ENCODE data around the gene CAP1.
A peak's percentile ranks its signal among the peaks of the same experiment; 100 is the strongest.
"Not testable (repeated sequence)": the region's sequence is repeated elsewhere in the genome, so short reads cannot be mapped to it uniquely, and the experiment has no call there.

CAP1 gene, protein sequence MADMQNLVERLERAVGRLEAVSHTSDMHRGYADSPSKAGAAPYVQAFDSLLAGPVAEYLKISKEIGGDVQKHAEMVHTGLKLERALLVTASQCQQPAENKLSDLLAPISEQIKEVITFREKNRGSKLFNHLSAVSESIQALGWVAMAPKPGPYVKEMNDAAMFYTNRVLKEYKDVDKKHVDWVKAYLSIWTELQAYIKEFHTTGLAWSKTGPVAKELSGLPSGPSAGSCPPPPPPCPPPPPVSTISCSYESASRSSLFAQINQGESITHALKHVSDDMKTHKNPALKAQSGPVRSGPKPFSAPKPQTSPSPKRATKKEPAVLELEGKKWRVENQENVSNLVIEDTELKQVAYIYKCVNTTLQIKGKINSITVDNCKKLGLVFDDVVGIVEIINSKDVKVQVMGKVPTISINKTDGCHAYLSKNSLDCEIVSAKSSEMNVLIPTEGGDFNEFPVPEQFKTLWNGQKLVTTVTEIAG

DNA sequence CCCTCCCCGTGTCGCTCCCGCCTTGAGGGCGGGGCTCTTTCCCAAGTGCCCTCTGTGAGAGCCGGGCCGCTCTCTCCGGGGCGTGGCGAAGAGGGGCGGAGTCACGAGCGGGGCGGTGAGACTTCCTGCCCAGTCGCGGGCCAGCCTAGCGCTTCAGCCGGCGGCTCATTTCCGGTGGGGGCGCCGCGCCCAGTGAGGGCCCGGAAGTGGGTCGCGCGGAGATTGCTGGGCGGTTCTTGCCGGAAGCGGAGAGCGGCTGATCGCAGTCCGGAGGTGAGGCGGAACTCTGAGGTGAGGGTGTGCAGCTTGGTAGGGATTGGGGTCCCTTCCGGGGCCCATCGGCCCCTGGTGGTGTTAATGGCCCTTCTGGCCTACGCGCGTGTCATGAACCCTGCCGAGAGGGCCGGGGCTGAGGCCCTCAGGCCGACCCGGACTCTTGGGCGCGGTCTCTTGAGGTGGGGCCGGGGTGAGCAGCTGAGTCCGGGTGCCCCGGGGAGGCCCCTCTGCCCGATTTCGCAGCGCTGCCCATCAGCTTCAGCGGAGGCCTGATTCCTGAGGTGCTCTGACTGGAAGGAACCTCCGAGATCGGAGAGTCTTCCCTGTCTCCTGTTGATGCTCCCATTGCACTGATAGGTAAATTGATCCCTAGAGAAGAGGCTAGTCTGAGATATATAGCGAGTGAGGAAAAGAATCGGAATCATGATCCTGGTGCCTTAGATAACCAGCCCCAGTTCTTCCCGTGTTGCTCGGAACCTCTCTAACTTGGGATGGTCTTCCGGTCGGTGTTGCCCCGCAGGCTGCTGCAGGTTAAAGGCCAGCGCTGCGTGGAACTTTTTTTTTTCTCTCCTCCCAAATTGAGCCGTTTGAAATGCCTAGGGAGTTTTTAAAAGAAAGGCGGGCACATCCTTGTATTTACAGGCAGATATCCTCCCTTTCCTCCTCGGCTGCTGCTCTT lies at the start of gene CAP1:
Gene CAP1, plus strand, starts transcription at position 219 of the 955 bp plus-strand sequence. CDS start 18,618 bp downstream, outside the sequence.
- Histone ChIP-seq H3K9me3 (ENCODE audit: control insufficient read depth in 1 of 2, low read length in 2 of 2) (no peaks in the 10 kb centered on the region), H3K4me1 (ENCODE audit: control insufficient read depth in 1 of 2, insufficient read depth in 2 of 2, low read length in 2 of 2) (peaks cover 19 to 64% of the 10 kb centered on the region in 2 donors), H3K36me3 (ENCODE audit: control insufficient read depth in 1 of 2, insufficient read depth in 2 of 2, low read length in 2 of 2) (peaks cover 0 to 7% of the 10 kb centered on the region in 2 donors), H3K4me3 (ENCODE audit: low read depth in 1 of 2, low read length in 2 of 2) (peak within 1 kb of the TSS; percentile 98 to 100), H3K27ac (ENCODE audit: low read length) (peak within 1 kb of the TSS; percentile 100), H3K27me3 (ENCODE audit: low read depth, low read length) (no peaks in the 10 kb centered on the region)

DNA sequence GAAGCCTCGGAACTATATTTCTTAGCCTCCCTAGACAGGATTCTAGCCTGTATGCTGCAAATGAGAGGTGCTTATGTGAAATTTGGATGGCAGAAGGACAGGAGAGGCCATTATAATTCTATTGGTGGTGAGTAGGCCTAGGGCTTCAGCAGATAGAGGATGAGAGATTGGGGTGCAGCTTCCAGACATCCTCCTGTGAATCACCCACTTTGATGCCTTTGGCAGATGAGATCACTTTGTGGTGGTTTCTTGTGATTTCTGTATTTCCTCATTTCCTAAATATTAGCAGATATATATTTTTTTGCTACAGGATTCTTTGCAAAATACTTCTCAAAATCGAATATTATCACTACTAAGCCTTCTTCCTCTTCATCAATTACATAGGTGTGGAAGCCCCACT lies 48.3 kb upstream of the CAP1 start:
- no peaks in the 10 kb centered on the region for H3K27me3 ChIP-seq (ENCODE audit: low read depth, low read length)
- H3K27ac ChIP-seq (ENCODE audit: low read length) = no peak overlapping the region
- no peaks in the 10 kb centered on the region for H3K4me1 ChIP-seq (ENCODE audit: control insufficient read depth in 1 of 2, insufficient read depth in 2 of 2, low read length in 2 of 2)
- H3K4me3 ChIP-seq (ENCODE audit: low read depth in 1 of 2, low read length in 2 of 2) = no peak overlapping the region
- no peaks in the 10 kb centered on the region for H3K36me3 ChIP-seq (ENCODE audit: control insufficient read depth in 1 of 2, insufficient read depth in 2 of 2, low read length in 2 of 2)
- H3K9me3 ChIP-seq (ENCODE audit: control insufficient read depth in 1 of 2, low read length in 2 of 2) = no peaks in the 10 kb centered on the region

DNA sequence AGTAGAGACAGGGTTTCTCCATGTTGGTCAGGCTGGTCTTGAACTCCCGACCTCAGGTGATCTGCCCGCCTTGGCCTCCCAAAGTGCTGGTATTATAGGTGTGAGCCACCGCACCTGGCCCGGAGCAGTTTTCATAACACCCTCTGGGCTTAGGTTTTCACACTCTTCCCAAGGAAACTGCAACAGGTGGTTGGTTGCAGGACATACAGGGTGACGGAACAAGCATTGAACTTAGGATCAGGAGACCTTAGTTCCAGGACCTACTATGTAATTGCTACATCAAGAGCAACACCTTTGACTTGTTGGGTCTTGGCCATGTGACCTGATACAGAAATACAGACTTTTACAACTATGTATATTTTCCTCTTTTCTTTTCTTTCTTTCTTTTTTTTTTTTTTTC lies 47.6 kb upstream of the CAP1 start:
- Histone ChIP-seq H3K27me3 (ENCODE audit: low read depth, low read length) (no peaks in the 10 kb centered on the region), H3K4me3 (ENCODE audit: low read depth in 1 of 2, low read length in 2 of 2) (no peak overlapping the region), H3K4me1 (ENCODE audit: control insufficient read depth in 1 of 2, insufficient read depth in 2 of 2, low read length in 2 of 2) (no peaks in the 10 kb centered on the region), H3K36me3 (ENCODE audit: control insufficient read depth in 1 of 2, insufficient read depth in 2 of 2, low read length in 2 of 2) (no peaks in the 10 kb centered on the region), H3K9me3 (ENCODE audit: control insufficient read depth in 1 of 2, low read length in 2 of 2) (no peaks in the 10 kb centered on the region), H3K27ac (ENCODE audit: low read length) (no peak overlapping the region)

DNA sequence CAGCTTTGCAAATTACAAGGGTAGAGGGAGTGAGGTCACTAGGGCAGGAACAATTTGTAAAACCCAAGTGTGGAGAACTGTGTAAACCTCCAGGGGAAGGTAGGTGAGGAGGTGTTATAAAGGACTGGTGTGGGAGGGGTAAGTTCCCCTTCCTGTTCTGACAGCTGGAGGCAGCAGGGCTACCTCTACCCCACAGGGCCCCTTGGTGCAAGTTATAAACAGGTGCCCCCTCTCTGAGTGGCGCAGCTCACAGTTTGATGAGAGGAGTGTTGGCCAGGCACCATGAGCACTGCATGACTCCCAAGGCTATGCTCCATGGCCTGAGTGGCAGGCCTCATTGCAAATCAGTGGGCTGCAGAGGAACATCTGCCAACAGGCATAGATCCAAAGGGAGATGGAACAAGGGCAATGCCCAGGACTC lies 44.5 kb upstream of the CAP1 start:
- Histone ChIP-seq H3K27ac (ENCODE audit: low read length) (no peak overlapping the region), H3K36me3 (ENCODE audit: control insufficient read depth in 1 of 2, insufficient read depth in 2 of 2, low read length in 2 of 2) (no peaks in the 10 kb centered on the region), H3K4me1 (ENCODE audit: control insufficient read depth in 1 of 2, insufficient read depth in 2 of 2, low read length in 2 of 2) (no peaks in the 10 kb centered on the region), H3K4me3 (ENCODE audit: low read depth in 1 of 2, low read length in 2 of 2) (no peak overlapping the region), H3K9me3 (ENCODE audit: control insufficient read depth in 1 of 2, low read length in 2 of 2) (no peaks in the 10 kb centered on the region), H3K27me3 (ENCODE audit: low read depth, low read length) (no peaks in the 10 kb centered on the region)

DNA sequence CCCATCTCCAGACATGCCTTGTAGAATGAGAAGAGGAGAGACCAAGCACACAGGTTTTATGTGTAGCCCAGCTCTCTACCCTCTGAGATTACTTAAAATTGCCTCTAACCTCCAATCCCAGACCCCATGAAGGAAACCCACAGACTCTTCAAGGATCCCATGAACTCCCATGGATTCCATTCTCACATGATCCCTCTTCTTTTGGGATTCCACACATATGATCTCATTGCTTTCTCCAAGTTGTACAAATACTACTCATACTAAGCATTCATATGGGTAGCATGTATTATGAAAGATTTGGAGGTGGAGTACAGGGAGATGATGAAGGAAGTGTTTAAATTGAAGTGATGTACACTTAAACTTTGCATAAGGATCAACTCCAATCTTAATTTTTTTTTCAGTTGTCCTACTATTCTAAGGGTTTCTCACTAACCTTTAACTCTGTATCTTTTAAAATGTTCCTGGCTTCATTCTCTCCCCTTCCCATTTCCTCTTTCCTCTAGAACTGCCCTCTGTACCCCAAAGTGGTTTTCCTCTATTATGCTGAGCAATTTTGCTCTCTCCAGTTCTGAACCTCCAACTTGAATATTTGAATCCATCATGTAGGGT lies 44.0 kb upstream of the CAP1 start:
- Histone ChIP-seq H3K36me3 (ENCODE audit: control insufficient read depth in 1 of 2, insufficient read depth in 2 of 2, low read length in 2 of 2) (no peaks in the 10 kb centered on the region), H3K27ac (ENCODE audit: low read length) (no peak overlapping the region), H3K27me3 (ENCODE audit: low read depth, low read length) (no peaks in the 10 kb centered on the region), H3K4me1 (ENCODE audit: control insufficient read depth in 1 of 2, insufficient read depth in 2 of 2, low read length in 2 of 2) (no peaks in the 10 kb centered on the region), H3K4me3 (ENCODE audit: low read depth in 1 of 2, low read length in 2 of 2) (no peak overlapping the region), H3K9me3 (ENCODE audit: control insufficient read depth in 1 of 2, low read length in 2 of 2) (no peaks in the 10 kb centered on the region)

DNA sequence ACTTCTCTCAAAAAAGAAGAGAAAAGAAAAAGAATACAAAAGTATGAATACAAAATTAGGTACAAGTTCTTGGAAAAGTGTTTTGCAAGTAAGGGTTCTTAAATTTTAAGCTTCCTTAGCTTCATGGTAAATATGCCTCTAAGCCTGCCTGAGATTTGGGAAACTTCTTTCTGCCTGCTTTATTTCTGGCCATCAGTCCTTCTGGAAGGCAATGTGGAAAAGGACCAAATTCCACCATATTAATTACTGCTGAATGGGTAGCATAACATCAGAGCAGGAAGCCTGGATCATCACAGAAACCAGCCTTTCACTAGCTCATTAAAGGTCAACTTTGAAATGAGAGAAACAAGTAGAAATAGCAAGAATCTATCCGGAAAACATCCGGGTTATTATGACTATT lies 39.1 kb upstream of the CAP1 start:
- H3K4me1 ChIP-seq (ENCODE audit: control insufficient read depth in 1 of 2, insufficient read depth in 2 of 2, low read length in 2 of 2) = peaks cover 0 to 6% of the 10 kb centered on the region in 2 donors
- no peaks in the 10 kb centered on the region for H3K27me3 ChIP-seq (ENCODE audit: low read depth, low read length)
- no peak overlapping the region for H3K27ac ChIP-seq (ENCODE audit: low read length)
- no peaks in the 10 kb centered on the region for H3K9me3 ChIP-seq (ENCODE audit: control insufficient read depth in 1 of 2, low read length in 2 of 2)
- no peak overlapping the region for H3K4me3 ChIP-seq (ENCODE audit: low read depth in 1 of 2, low read length in 2 of 2)
- H3K36me3 ChIP-seq (ENCODE audit: control insufficient read depth in 1 of 2, insufficient read depth in 2 of 2, low read length in 2 of 2) = no peaks in the 10 kb centered on the region

DNA sequence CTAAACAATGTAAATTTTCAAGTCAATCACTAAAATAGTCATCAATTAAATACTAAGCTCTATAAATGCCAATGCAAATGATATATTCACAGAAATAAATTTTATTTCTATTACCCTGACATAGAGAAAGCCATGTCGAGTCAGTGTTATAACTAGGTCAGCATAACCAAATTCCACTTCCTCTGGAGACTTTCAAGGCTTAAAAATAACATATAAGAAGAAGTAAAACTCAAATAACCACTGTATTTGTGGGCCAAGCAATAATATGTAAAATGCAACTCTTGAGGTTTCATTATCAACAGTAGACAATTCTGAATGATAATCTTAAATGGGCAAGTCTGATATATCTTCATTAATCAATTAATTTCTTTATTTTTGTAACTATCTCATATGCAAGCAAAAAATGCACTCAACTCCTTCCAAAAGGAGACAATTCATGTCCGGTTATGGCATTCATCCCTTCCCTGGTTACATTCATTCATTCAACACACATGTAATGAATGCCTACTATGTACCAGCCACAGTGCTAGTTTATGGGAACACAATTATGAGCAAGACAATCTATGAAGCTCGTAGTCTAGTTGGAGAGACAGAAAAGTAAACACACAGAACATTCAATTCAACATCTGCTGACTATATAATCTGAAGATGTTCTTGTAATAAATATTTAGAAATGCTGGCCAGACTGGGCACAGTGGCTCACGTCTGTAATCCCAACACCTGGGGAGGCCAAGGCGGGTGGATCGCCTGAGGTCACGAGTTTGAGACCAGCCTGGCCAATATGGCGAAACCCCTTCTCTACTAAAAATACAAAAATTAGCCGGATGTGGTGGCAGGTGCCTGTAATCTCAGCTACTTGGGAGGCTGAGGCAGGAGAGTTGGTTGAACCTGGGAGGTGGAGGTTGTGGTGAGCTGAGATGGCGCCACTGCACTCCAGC lies 37.1 kb upstream of the CAP1 start:
- H3K4me3 ChIP-seq (ENCODE audit: low read depth in 1 of 2, low read length in 2 of 2) = no peak overlapping the region
- no peaks in the 10 kb centered on the region for H3K9me3 ChIP-seq (ENCODE audit: control insufficient read depth in 1 of 2, low read length in 2 of 2)
- peaks cover 0 to 6% of the 10 kb centered on the region in 2 donors for H3K4me1 ChIP-seq (ENCODE audit: control insufficient read depth in 1 of 2, insufficient read depth in 2 of 2, low read length in 2 of 2)
- H3K27me3 ChIP-seq (ENCODE audit: low read depth, low read length) = no peaks in the 10 kb centered on the region
- no peaks in the 10 kb centered on the region for H3K36me3 ChIP-seq (ENCODE audit: control insufficient read depth in 1 of 2, insufficient read depth in 2 of 2, low read length in 2 of 2)
- no peak overlapping the region for H3K27ac ChIP-seq (ENCODE audit: low read length)

- no peak overlapping the region for H3K27ac ChIP-seq (ENCODE audit: low read length)
- H3K36me3 ChIP-seq (ENCODE audit: control insufficient read depth in 1 of 2, insufficient read depth in 2 of 2, low read length in 2 of 2) = no peaks in the 10 kb centered on the region
- peaks cover 0 to 6% of the 10 kb centered on the region in 2 donors for H3K4me1 ChIP-seq (ENCODE audit: control insufficient read depth in 1 of 2, insufficient read depth in 2 of 2, low read length in 2 of 2)
- H3K4me3 ChIP-seq (ENCODE audit: low read depth in 1 of 2, low read length in 2 of 2) = no peak overlapping the region
- H3K27me3 ChIP-seq (ENCODE audit: low read depth, low read length) = no peaks in the 10 kb centered on the region
- H3K9me3 ChIP-seq (ENCODE audit: control insufficient read depth in 1 of 2, low read length in 2 of 2) = no peaks in the 10 kb centered on the region
These were observed 35.7 kb upstream of the CAP1 start for GRCh38 chr1:40004857-40005256.

- not testable (repeated sequence) for H3K27ac ChIP-seq (ENCODE audit: low read length); H3K4me3 ChIP-seq (ENCODE audit: low read depth in 1 of 2, low read length in 2 of 2); H3K4me1 ChIP-seq (ENCODE audit: control insufficient read depth in 1 of 2, insufficient read depth in 2 of 2, low read length in 2 of 2); H3K27me3 ChIP-seq (ENCODE audit: low read depth, low read length); H3K36me3 ChIP-seq (ENCODE audit: control insufficient read depth in 1 of 2, insufficient read depth in 2 of 2, low read length in 2 of 2); H3K9me3 ChIP-seq (ENCODE audit: control insufficient read depth in 1 of 2, low read length in 2 of 2)
These were observed 33.0 kb upstream of the CAP1 start for GRCh38 chr1:40007481-40008034.

DNA sequence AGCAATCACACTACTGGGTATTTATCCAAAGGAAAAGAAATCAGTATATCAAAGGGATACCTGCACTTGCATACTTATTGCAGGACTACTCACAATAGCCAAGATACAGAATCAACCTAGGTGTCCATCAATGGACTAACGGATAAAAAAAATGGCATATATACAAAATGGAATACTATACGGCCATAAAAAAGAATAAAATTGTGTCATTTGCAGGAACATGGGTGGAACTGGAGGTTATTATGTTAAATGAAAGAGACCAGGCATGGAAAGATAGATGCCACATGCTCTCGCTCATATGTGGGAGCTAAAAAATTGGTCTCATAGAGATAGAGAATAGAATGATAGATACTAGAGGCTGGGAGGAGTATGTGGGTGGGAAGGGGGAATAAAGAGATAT lies 29.3 kb upstream of the CAP1 start:
- no peaks in the 10 kb centered on the region for H3K36me3 ChIP-seq (ENCODE audit: control insufficient read depth in 1 of 2, insufficient read depth in 2 of 2, low read length in 2 of 2)
- no peaks in the 10 kb centered on the region for H3K4me1 ChIP-seq (ENCODE audit: control insufficient read depth in 1 of 2, insufficient read depth in 2 of 2, low read length in 2 of 2)
- H3K27me3 ChIP-seq (ENCODE audit: low read depth, low read length) = no peaks in the 10 kb centered on the region
- H3K27ac ChIP-seq (ENCODE audit: low read length) = no peak overlapping the region
- H3K4me3 ChIP-seq (ENCODE audit: low read depth in 1 of 2, low read length in 2 of 2) = no peak overlapping the region
- H3K9me3 ChIP-seq (ENCODE audit: control insufficient read depth in 1 of 2, low read length in 2 of 2) = no peaks in the 10 kb centered on the region

Data from muscle layer of duodenum (tissue), 2 donors.